IMR-90 (cell line): ENCODE data around the gene AOPEP. TPM values are rescaled to one million over a fixed set of nuclear protein-coding genes. Genes with fewer than 3 reads are reported as not detected.

ENCODE experiments used
- ATAC-seq: fragments of 200-7000 bp; cut with Tn5 transposase; 2 replicates; pipeline ENCODE4 v1.9.1; 2020; ENCODE audit warnings: low read depth, mild to moderate bottlenecking, moderate library complexity
- BruUV-seq: library from RNA; stranded (reverse); fragments of 400-500 nt; replicated peaks from 2 replicates; lab custom pipeline; 2021; lab: Mats Ljungman, UMichigan
- CTCF ChIA-PET: fragments of 300-600 bp; formaldehyde crosslinking; extraction: SDS; loops from one replicate; lab custom pipeline; 2021; ENCODE audit warnings: antibody characterized with exemption; lab: Yijun Ruan, JAX
- POLR2A ChIA-PET: fragments of 300-600 bp; sonication (Branson Sonifier 250); formaldehyde crosslinking; loops from one replicate; lab custom pipeline; 2022; ENCODE audit warnings: antibody characterized with exemption; ENCODE audit not compliant: unreplicated experiment; lab: Charles Lee
- DNase-seq: peaks from one replicate; pipeline ENCODE4 v3.0.0; 2013
- H2AFZ ChIP-seq: replicated peaks from 2 replicates; pipeline ENCODE3; 2013; ENCODE audit warnings: low read length, mild to moderate bottlenecking; ENCODE audit not compliant: poor library complexity
- H2AK5ac ChIP-seq: 2 replicates; pipeline ENCODE4 v1.6.1; 2013; ENCODE audit warnings: low read depth, low read length, inconsistent platforms
- H2AK9ac ChIP-seq: replicated peaks from 2 replicates; pipeline ENCODE3; 2013; ENCODE audit warnings: mild to moderate bottlenecking, low read depth, low read length, moderate library complexity; ENCODE audit not compliant: poor library complexity
- H2BK120ac ChIP-seq: 2 replicates; pipeline ENCODE4 v1.6.1; 2013; ENCODE audit warnings: low read depth, low read length, inconsistent platforms
- H2BK15ac ChIP-seq: 3 replicates; pipeline ENCODE4 v1.6.1; 2013; ENCODE audit warnings: low read depth, low read length, inconsistent platforms
- H2BK20ac ChIP-seq: 2 replicates; pipeline ENCODE4 v1.6.1; 2013; ENCODE audit warnings: low read depth, mild to moderate bottlenecking, inconsistent platforms, low read length, moderate library complexity
- H2BK5ac ChIP-seq: 2 replicates; pipeline ENCODE4 v1.6.1; 2013; ENCODE audit warnings: mild to moderate bottlenecking, low read depth, low read length, inconsistent platforms; ENCODE audit not compliant: poor library complexity, severe bottlenecking
- H3K14ac ChIP-seq: replicated peaks from 2 replicates; pipeline ENCODE4 v1.6.1; 2013; ENCODE audit warnings: low read depth, low read length, inconsistent platforms
- H3K18ac ChIP-seq: 2 replicates; pipeline ENCODE4 v1.6.1; 2013; ENCODE audit warnings: low read depth, low read length, control low read depth
- H3K23ac ChIP-seq: 2 replicates; pipeline ENCODE4 v1.6.1; 2013; ENCODE audit warnings: low read depth, low read length, inconsistent platforms
- H3K27ac ChIP-seq: 2 replicates; pipeline ENCODE4 v1.5.1; 2013; ENCODE audit warnings: mild to moderate bottlenecking, control low read depth, low read length; ENCODE audit not compliant: insufficient read depth
- H3K27me3 ChIP-seq: 2 replicates; pipeline ENCODE4 v1.6.1; 2013; ENCODE audit warnings: low read length; ENCODE audit not compliant: control insufficient read depth, insufficient read depth
- H3K36me3 ChIP-seq: 2 replicates; pipeline ENCODE4 v1.6.1; 2013; ENCODE audit warnings: low read length, mixed read lengths; ENCODE audit not compliant: control insufficient read depth, insufficient read depth
- H3K4ac ChIP-seq: 2 replicates; pipeline ENCODE4 v1.6.1; 2013; ENCODE audit warnings: low read depth, low read length, inconsistent platforms
- H3K4me1 ChIP-seq: 2 replicates; pipeline ENCODE4 v1.6.1; 2013; ENCODE audit warnings: low read length, mixed read lengths; ENCODE audit not compliant: control insufficient read depth, insufficient read depth
- H3K4me2 ChIP-seq: 2 replicates; pipeline ENCODE4 v1.6.1; 2013; ENCODE audit warnings: low read depth, mild to moderate bottlenecking, control low read depth, low read length, moderate library complexity
- H3K4me3 ChIP-seq: 2 replicates; pipeline ENCODE4 v1.5.1; 2013; ENCODE audit warnings: low read depth, mild to moderate bottlenecking, control low read depth, low read length, moderate library complexity; ENCODE audit not compliant: insufficient read depth
- H3K56ac ChIP-seq: 2 replicates; pipeline ENCODE4 v1.6.1; 2013; ENCODE audit warnings: low read length, inconsistent platforms; ENCODE audit not compliant: insufficient read depth; ENCODE audit errors: extremely low read depth
- H3K79me1 ChIP-seq, 2 experiments: 2 replicates each; pipeline ENCODE4 v1.6.1; 2013; ENCODE audit warnings: low read length in 2 of 2, inconsistent platforms in 1 of 2, low read depth in 1 of 2
- H3K9ac ChIP-seq: 2 replicates; pipeline ENCODE4 v1.6.1; 2013; ENCODE audit warnings: low read depth, low read length, control low read depth
- H3K9me1 ChIP-seq: 2 replicates; pipeline ENCODE4 v1.6.1; 2013; ENCODE audit warnings: low read length, inconsistent platforms; ENCODE audit not compliant: insufficient read depth
- H3K9me3 ChIP-seq: 2 replicates; pipeline ENCODE4 v1.6.1; 2013; ENCODE audit warnings: low read length; ENCODE audit not compliant: control insufficient read depth, insufficient read depth
- H4K20me1 ChIP-seq: 2 replicates; pipeline ENCODE4 v1.6.1; 2013; ENCODE audit warnings: low read length, inconsistent platforms; ENCODE audit not compliant: insufficient read depth
- H4K5ac ChIP-seq: 2 replicates; pipeline ENCODE4 v1.6.1; 2013; ENCODE audit warnings: mild to moderate bottlenecking, low read depth, low read length, control low read depth
- H4K8ac ChIP-seq, 2 experiments: 2 replicates each; pipeline ENCODE4 v1.6.1; 2013; ENCODE audit warnings: low read depth in 2 of 2, low read length in 2 of 2, control low read depth in 1 of 2, inconsistent platforms in 1 of 2
- H4K91ac ChIP-seq: 2 replicates; pipeline ENCODE4 v1.6.1; 2013; ENCODE audit warnings: low read depth, low read length, inconsistent platforms; ENCODE audit not compliant: insufficient read depth
- BHLHE40 ChIP-seq: fragments of 150-350 bp; IDR thresholded peaks from 2 replicates; pipeline ENCODE4 v1.6.1; 2016; ENCODE audit warnings: mild to moderate bottlenecking, low read depth, low read length
- FOS ChIP-seq: fragments of 150-350 bp; IDR thresholded peaks from 2 replicates; pipeline ENCODE4 v1.6.1; 2016; ENCODE audit warnings: low read depth, low read length
- MAZ ChIP-seq: IDR thresholded peaks from 2 replicates; pipeline ENCODE4 v1.6.1; 2012; ENCODE audit warnings: low read depth, mild to moderate bottlenecking, low read length, improper control_type of control experiment, moderate library complexity, borderline replicate concordance
- MXI1 ChIP-seq: IDR thresholded peaks from 2 replicates; pipeline ENCODE4 v1.6.1; 2012; ENCODE audit warnings: low read depth, mild to moderate bottlenecking, low read length, moderate library complexity, borderline replicate concordance
- NFE2L2 ChIP-seq: fragments of 150-350 bp; IDR thresholded peaks from 2 replicates; pipeline ENCODE4 v1.6.1; 2016; ENCODE audit warnings: low read depth, mild to moderate bottlenecking, low read length
- RCOR1 ChIP-seq: IDR thresholded peaks from 2 replicates; pipeline ENCODE4 v1.6.1; 2012; ENCODE audit warnings: mild to moderate bottlenecking, low read length, improper control_type of control experiment; ENCODE audit not compliant: insufficient replicate concordance
- WGBS, 2 experiments: methylation state at CpG; one replicate each; pipeline versions ENCODE4 v1.1.5 to v1.1.7; 2013; ENCODE audit warnings: missing lambda C conversion rate in 2 of 2; ENCODE audit not compliant: insufficient read length in 1 of 2; ENCODE audit errors: extremely low coverage in 2 of 2; 5-methylcytosine and 5-hydroxymethylcytosine counted together
- dilution Hi-C: fragments of 300-500 bp; cut with HindIII; formaldehyde crosslinking; loops from one replicate; pipeline ENCODE4 v1.14.3; 2018; ENCODE audit warnings: low sequenced_read_pairs; ENCODE audit not compliant: unreplicated experiment
- in situ Hi-C: fragments of 300-500 bp; cut with MboI; formaldehyde crosslinking; loops from 3 replicates; pipeline ENCODE4 v1.14.3; 2019; ENCODE audit warnings: low sequenced_read_pairs, inconsistent platforms, mixed read lengths
- intact Hi-C: fragments of 100-400 bp; cut with micrococcal nuclease; formaldehyde crosslinking; loops from 2 replicates; pipeline ENCODE4 v1.10.0; 2022
- polyA plus RNA-seq, 3 experiments: library from polyadenylated mRNA; depleted of rRNA; stranded (reverse); fragments of >200 nt; gene quantifications; 2 replicates each; pipeline ENCODE4 v1.2.3, GENCODE V29; 2012; ENCODE audit warnings: low replicate concordance in 1 of 3
- total RNA-seq: library from RNA; depleted of rRNA; stranded (reverse); fragments of >200 nt; gene quantifications from 2 replicates; pipeline ENCODE4 v1.2.3, GENCODE V29; 2012

AOPEP gene
- total and polyA plus RNA-seq, 2 of the 4 experiments (the other 2 are of a cell fraction): 34.9 to 38.7 TPM

DNA sequence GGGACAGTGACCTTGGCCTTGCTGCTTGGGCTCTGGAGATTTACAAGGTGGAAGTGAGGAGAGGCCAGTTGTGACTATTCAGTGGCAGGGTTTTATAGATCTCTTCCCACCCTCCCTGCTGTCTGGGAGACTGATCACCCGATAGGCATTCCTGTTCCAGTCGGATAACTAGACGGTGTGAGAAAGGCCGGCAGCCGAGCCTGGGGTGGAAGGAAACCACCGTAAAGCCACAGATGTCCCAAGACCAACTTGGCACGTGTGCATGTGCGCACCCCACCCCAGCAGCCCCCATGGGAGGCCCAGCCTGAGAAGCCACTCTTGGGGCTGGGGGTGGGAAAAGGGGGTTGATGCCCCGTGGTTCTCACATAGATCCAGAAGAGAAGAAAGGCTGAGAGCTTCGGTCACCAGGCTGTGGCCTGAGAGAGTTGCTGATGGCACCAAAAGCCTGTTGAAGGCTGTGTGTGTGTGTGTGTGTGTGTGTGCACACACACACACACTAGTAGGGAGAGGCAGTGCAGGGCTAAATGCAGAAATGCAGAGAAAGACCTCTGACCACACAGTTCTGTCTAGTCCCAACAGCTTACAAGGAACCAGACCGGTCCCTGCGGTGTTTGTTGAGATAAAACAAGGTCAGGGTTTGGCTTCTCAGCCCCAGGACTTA is 365.2 kb downstream of the AOPEP start:
- Histone ChIP-seq H3K23ac (peak overlapping the region; percentile 24; the same call in 1 of the 2 replicates), H3K4me3 (no peak overlapping the region), H3K4me1 (peaks cover 22% of the 10 kb centered on the region), H2AFZ (no peak overlapping the region), H3K27me3 (no peaks in the 10 kb centered on the region), H4K20me1 (peaks cover 17% of the 10 kb centered on the region), H3K18ac (no peak overlapping the region), H3K79me1 (peaks cover 9 to 51% of the 10 kb centered on the region in 2 experiments; a peak in 3 of 4 replicates), H3K4me2 (no peak overlapping the region), H3K14ac (peak overlapping the region; percentile 31), H3K36me3 (peaks cover 30% of the 10 kb centered on the region), H3K9me3 (no peaks in the 10 kb centered on the region), H4K8ac (peak overlapping the region in 1 of 2 experiments; percentile 17; a peak in 1 of 4 replicates), H2BK20ac (no peak overlapping the region), H2AK5ac (peak overlapping the region; percentile 13; the same call in 1 of the 2 replicates), H3K9ac (no peak overlapping the region), H2BK120ac (no peak overlapping the region), H3K9me1 (peaks cover 23% of the 10 kb centered on the region; the same call in 1 of the 2 replicates), H2BK5ac (no peak overlapping the region), H4K91ac (no peak overlapping the region; the same call in 1 of the 2 replicates), H2BK15ac (no peak overlapping the region), H3K4ac (peak overlapping the region; percentile 26), H3K27ac (no peak overlapping the region), H4K5ac (no peak overlapping the region), H2AK9ac (peak overlapping the region; percentile 33), H3K56ac (no peak overlapping the region)
- DNase-seq (peak; percentile 53), ATAC-seq (peak; percentile 48)
- POLR2A ChIA-PET: no interaction called here
- TF ChIP-seq MXI1 (no peak), BHLHE40 (peak; percentile 78), FOS (no peak), MAZ (peak; percentile 27; the same call in 1 of the 2 replicates), RCOR1 (peak; percentile 39), NFE2L2 (no peak)
- no TSS peak for BruUV-seq
- intact Hi-C loops: no loop called here
- 20% methylated on average over 4 of the region's 12 CpGs; no CpG with 5 or more reads in 1 of the 2 experiments for WGBS, 2 experiments
- in situ Hi-C loops: no loop called here
- CTCF ChIA-PET: no interaction called here
- dilution Hi-C loops: no loop called here
